KG1 (cell line): ENCODE measurements around the gene REEP3.

Experiments used
- DNase-seq: peaks from one replicate; lab custom pipeline; 2025; lab: John Stamatoyannopoulos, UW

REEP3 gene

GRCh38 chr10:63506554-63506953 lies 14.6 kb upstream of the REEP3 start:
- DNase-seq = no peak

GRCh38 chr10:63515002-63515763 lies 6.0 kb upstream of the REEP3 start:
- peak; percentile 22 for DNase-seq

GRCh38 chr10:63516207-63516606 lies 5.0 kb upstream of the REEP3 start:
- no peak for DNase-seq

- DNase-seq = no peak
These were observed 2.4 kb upstream of the REEP3 start for GRCh38 chr10:63518690-63519288.

GRCh38 chr10:63521416-63522276 lies 445 bp downstream of the REEP3 start:
- DNase-seq = peak; percentile 71

GRCh38 chr10:63522277-63522687 lies 1.1 kb downstream of the REEP3 start:
- DNase-seq = no peak

- DNase-seq = no peak
These were observed 1.8 kb downstream of the REEP3 start for GRCh38 chr10:63522995-63523394.

GRCh38 chr10:63525021-63525420 lies 3.8 kb downstream of the REEP3 start:
- DNase-seq = no peak

- no peak for DNase-seq
These were observed 6.2 kb downstream of the REEP3 start for GRCh38 chr10:63527401-63527800.

GRCh38 chr10:63528084-63528744 lies 7.0 kb downstream of the REEP3 start:
- no peak for DNase-seq

- DNase-seq = no peak
These were observed 9.2 kb downstream of the REEP3 start for GRCh38 chr10:63530409-63530808.

- no peak for DNase-seq
These were observed 13.5 kb downstream of the REEP3 start for GRCh38 chr10:63534723-63535122.

GRCh38 chr10:63536698-63537097 lies 15.5 kb downstream of the REEP3 start:
- no peak for DNase-seq

- DNase-seq = no peak
These were observed 16.3 kb downstream of the REEP3 start for GRCh38 chr10:63537536-63537935.

- no peak for DNase-seq
These were observed 18.2 kb downstream of the REEP3 start for GRCh38 chr10:63539377-63539776.

- DNase-seq = no peak
These were observed 18.8 kb downstream of the REEP3 start for GRCh38 chr10:63539994-63540393.

GRCh38 chr10:63542835-63543575 lies 21.8 kb downstream of the REEP3 start:
- no peak for DNase-seq

GRCh38 chr10:63543576-63543962 lies 22.4 kb downstream of the REEP3 start:
- no peak for DNase-seq

GRCh38 chr10:63544418-63544817 lies 23.2 kb downstream of the REEP3 start:
- no peak for DNase-seq

GRCh38 chr10:63547628-63548360 lies 26.6 kb downstream of the REEP3 start:
- no peak for DNase-seq

GRCh38 chr10:63548860-63549259 lies 27.7 kb downstream of the REEP3 start:
- DNase-seq = no peak
